RPMI7951 (cell line): ENCODE results near the gene CACNA1C. TPM values are rescaled to one million over a fixed set of nuclear protein-coding genes. Genes with fewer than 3 reads are reported as not detected.
"Not testable (repeated sequence)": the region's sequence is repeated elsewhere in the genome, so short reads cannot be mapped to it uniquely, and the experiment has no call there.

Source experiments
- DNase-seq: peaks from one replicate; pipeline ENCODE4 v3.0.0-alpha.2; 2012; ENCODE audit warnings: low read depth
- total RNA-seq: library from RNA; depleted of rRNA; stranded (reverse); fragments of >200 nt; shearing (Covaris generic); gene quantifications from 2 replicates; pipeline ENCODE4 v1.2.3, GENCODE V29; 2014

Gene CACNA1C
- total RNA-seq, 1 experiment from 2014 or later, result 1.6 TPM

GRCh38 chr12:2074792-2075191 lies 22.0 kb downstream of the CACNA1C start:
- no peak for DNase-seq

GRCh38 chr12:2075508-2076195 lies 22.9 kb downstream of the CACNA1C start:
- no peak for DNase-seq

- DNase-seq, result no peak
Measured at GRCh38 chr12:2076196-2076570, 23.4 kb downstream of the CACNA1C start.

GRCh38 chr12:2076728-2077127 lies 23.9 kb downstream of the CACNA1C start:
- DNase-seq, result no peak

- DNase-seq, result no peak
Measured at GRCh38 chr12:2080604-2081003, 27.8 kb downstream of the CACNA1C start.

- no peak for DNase-seq
Measured at GRCh38 chr12:2082321-2082720, 29.5 kb downstream of the CACNA1C start.

- no peak for DNase-seq
Measured at GRCh38 chr12:2083008-2083407, 30.2 kb downstream of the CACNA1C start.

- DNase-seq, result no peak
Measured at GRCh38 chr12:2083561-2083960, 30.8 kb downstream of the CACNA1C start.

GRCh38 chr12:2084553-2085296 lies 31.9 kb downstream of the CACNA1C start:
- peak; percentile 68 for DNase-seq

- no peak for DNase-seq
Measured at GRCh38 chr12:2092354-2092753, 39.6 kb downstream of the CACNA1C start.

GRCh38 chr12:2092890-2093289 lies 40.1 kb downstream of the CACNA1C start:
- peak; percentile 89 for DNase-seq

GRCh38 chr12:2094597-2094996 lies 41.8 kb downstream of the CACNA1C start:
- DNase-seq, result peak; percentile 57

- DNase-seq, result no peak
Measured at GRCh38 chr12:2095878-2096277, 43.1 kb downstream of the CACNA1C start.

- no peak for DNase-seq
Measured at GRCh38 chr12:2097617-2098016, 44.8 kb downstream of the CACNA1C start.

GRCh38 chr12:2098852-2099251 lies 46.1 kb downstream of the CACNA1C start:
- DNase-seq, result no peak

- no peak for DNase-seq
Measured at GRCh38 chr12:2099595-2099994, 46.8 kb downstream of the CACNA1C start.

GRCh38 chr12:2101359-2101758 lies 48.6 kb downstream of the CACNA1C start:
- no peak for DNase-seq

- DNase-seq, result peak; percentile 36
Measured at GRCh38 chr12:2101771-2102170, 49.0 kb downstream of the CACNA1C start.

- not testable (repeated sequence) for DNase-seq
Measured at GRCh38 chr12:2102736-2103135, 49.9 kb downstream of the CACNA1C start.

GRCh38 chr12:2105387-2105786 lies 52.6 kb downstream of the CACNA1C start:
- not testable (repeated sequence) for DNase-seq

GRCh38 chr12:2108166-2108565 lies 55.4 kb downstream of the CACNA1C start:
- DNase-seq, result no peak

- DNase-seq, result no peak
Measured at GRCh38 chr12:2108975-2109671, 56.3 kb downstream of the CACNA1C start.

- no peak for DNase-seq
Measured at GRCh38 chr12:2110127-2110526, 57.3 kb downstream of the CACNA1C start.
